Rectal smooth muscle tissue (tissue), 1 donor: ENCODE results near the gene MAP3K14.
A peak's percentile ranks its signal among the peaks of the same experiment; 100 is the strongest.

Source experiments
- H3K27ac ChIP-seq: one replicate; pipeline ENCODE4 v1.7.0; 2013; ENCODE audit warnings: low read depth, low read length, inconsistent platforms
- H3K27me3 ChIP-seq: one replicate; pipeline ENCODE4 v1.7.0; 2013; ENCODE audit warnings: low read length; ENCODE audit not compliant: control insufficient read depth, insufficient read depth
- H3K36me3 ChIP-seq: one replicate; pipeline ENCODE4 v1.7.0; 2013; ENCODE audit warnings: low read length; ENCODE audit not compliant: control insufficient read depth, insufficient read depth
- H3K4me1 ChIP-seq: one replicate; pipeline ENCODE4 v1.7.0; 2013; ENCODE audit warnings: low read length; ENCODE audit not compliant: control insufficient read depth, insufficient read depth
- H3K4me3 ChIP-seq: one replicate; pipeline ENCODE4 v1.7.0; 2013; ENCODE audit warnings: low read length
- H3K9ac ChIP-seq: one replicate; pipeline ENCODE4 v1.7.0; 2013; ENCODE audit warnings: low read length

MAP3K14 gene

GRCh38 chr17:45271603-45272002 lies 45.2 kb downstream of the MAP3K14 start:
- Histone ChIP-seq H3K36me3 (peaks cover 59% of the 10 kb centered on the region), H3K27ac (no peak overlapping the region), H3K9ac (no peak overlapping the region), H3K4me3 (no peak overlapping the region), H3K4me1 (peaks cover 5% of the 10 kb centered on the region), H3K27me3 (no peaks in the 10 kb centered on the region)

- H3K4me1 ChIP-seq: no peaks in the 10 kb centered on the region
- H3K36me3 ChIP-seq: peaks cover 60% of the 10 kb centered on the region
These were observed 45.9 kb downstream of the MAP3K14 start for GRCh38 chr17:45270828-45271418.

DNA sequence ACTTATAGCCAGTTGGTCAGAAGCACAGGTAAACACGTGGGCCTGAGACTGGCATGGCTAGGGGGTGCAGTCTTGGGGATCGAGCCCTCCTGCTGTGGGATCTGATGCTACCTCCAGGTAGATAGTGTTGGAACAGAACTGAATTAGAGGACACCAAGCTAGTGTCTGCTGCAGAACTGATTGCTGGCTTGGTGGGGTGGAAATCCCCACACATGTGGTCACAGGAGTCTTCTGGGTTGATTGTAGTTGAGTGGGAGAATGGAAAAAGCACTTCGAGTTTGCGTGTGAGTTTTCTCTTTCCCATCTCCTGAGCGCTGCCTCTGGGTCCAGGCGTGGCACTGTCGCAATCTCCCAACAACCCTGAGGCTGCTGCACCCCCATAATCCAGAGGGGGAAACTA lies 46.9 kb downstream of the MAP3K14 start:
- Histone ChIP-seq H3K27me3 (no peaks in the 10 kb centered on the region), H3K4me3 (no peak overlapping the region), H3K9ac (no peak overlapping the region), H3K4me1 (no peaks in the 10 kb centered on the region), H3K27ac (no peak overlapping the region), H3K36me3 (peaks cover 61% of the 10 kb centered on the region)

More at GRCh38 chr17:45270828-45271418, 45.9 kb downstream of the MAP3K14 start:
- H3K4me3 ChIP-seq: no peak overlapping the region
- H3K27me3 ChIP-seq: no peaks in the 10 kb centered on the region
- H3K27ac ChIP-seq: no peak overlapping the region
- no peak overlapping the region for H3K9ac ChIP-seq

GRCh38 chr17:45267436-45268055 lies 49.3 kb downstream of the MAP3K14 start:
- H3K36me3 ChIP-seq: peaks cover 62% of the 10 kb centered on the region
- H3K4me3 ChIP-seq: no peak overlapping the region
- no peak overlapping the region for H3K27ac ChIP-seq
- no peaks in the 10 kb centered on the region for H3K27me3 ChIP-seq
- peaks cover 2% of the 10 kb centered on the region for H3K4me1 ChIP-seq
- H3K9ac ChIP-seq: no peak overlapping the region

- no peak overlapping the region for H3K4me3 ChIP-seq
- peaks cover 59% of the 10 kb centered on the region for H3K36me3 ChIP-seq
- peaks cover 5% of the 10 kb centered on the region for H3K4me1 ChIP-seq
- no peaks in the 10 kb centered on the region for H3K27me3 ChIP-seq
- no peak overlapping the region for H3K9ac ChIP-seq
- no peak overlapping the region for H3K27ac ChIP-seq
These were observed 50.4 kb downstream of the MAP3K14 start for GRCh38 chr17:45266372-45266926.

DNA sequence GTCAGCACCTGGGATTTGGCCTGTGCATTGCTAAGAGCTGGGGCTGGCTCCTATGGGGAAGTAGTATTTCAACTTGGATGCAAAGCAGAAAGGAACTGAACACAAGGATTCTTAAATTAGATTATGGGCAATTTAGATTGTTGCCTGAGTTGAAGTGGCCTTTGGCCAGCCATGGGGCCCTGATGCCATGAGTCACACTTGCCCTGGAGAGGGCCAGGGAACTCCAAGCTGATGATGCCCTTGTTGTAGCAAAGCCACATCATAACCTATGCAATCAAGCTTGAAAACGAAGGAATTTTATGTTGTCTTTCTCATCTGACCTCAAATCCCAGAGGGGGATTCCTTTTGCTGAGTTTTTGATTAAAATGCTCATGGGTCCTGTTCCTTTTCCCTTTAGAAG lies 51.0 kb downstream of the MAP3K14 start:
- H3K27ac ChIP-seq: no peak overlapping the region
- H3K36me3 ChIP-seq: peaks cover 56% of the 10 kb centered on the region

DNA sequence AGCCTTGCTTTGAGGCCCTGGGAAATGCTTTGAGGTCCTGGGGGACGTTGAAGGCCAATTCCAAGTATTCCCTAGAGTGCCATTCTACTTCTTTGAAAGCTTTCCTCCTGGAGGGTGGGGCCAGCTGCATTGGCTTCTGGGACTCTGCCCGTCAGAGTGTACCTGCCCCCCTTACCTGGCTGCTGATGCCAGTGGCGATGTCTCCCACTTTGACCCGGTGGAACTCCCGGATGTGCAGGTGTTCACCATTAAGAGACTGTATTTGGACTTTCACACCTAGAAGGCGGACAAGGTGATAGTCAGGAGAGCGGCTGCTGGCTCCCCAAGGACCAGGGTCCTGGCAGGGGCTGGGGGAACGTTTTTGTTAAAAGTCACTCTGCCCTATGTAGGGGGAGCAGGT lies 51.8 kb downstream of the MAP3K14 start:
- no peak overlapping the region for H3K27ac ChIP-seq
- H3K36me3 ChIP-seq: peaks cover 48% of the 10 kb centered on the region
- no peak overlapping the region for H3K4me3 ChIP-seq
- peaks cover 6% of the 10 kb centered on the region for H3K4me1 ChIP-seq
- no peaks in the 10 kb centered on the region for H3K27me3 ChIP-seq
- H3K9ac ChIP-seq: no peak overlapping the region

More for the DNA sequence above, 51.0 kb downstream of the MAP3K14 start:
- Histone ChIP-seq H3K4me1 (peaks cover 6% of the 10 kb centered on the region), H3K27me3 (no peaks in the 10 kb centered on the region), H3K9ac (no peak overlapping the region), H3K4me3 (no peak overlapping the region)

DNA sequence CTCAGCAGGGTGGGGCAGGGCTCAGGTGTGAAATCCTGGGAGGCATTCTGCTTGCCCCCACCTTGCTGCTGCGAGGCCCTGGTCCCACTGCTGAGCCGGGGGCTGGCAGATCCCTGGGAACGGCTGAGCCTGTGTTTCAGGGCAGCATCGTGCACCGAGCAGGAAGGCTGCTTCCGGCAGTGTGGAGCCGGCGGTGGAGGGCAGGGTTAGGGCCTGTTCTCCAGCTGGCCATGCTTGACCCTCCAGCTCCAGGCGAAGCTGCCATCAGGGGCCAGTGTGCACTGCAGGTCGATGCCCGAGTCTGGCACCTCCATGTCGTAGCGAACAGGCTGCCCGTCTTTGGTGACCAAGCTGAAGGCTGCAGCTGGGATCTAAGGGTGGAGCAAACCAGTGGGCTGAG lies 52.4 kb downstream of the MAP3K14 start:
- no peak overlapping the region for H3K27ac ChIP-seq
- no peak overlapping the region for H3K9ac ChIP-seq
- no peak overlapping the region for H3K4me3 ChIP-seq
- peaks cover 43% of the 10 kb centered on the region for H3K36me3 ChIP-seq
- no peaks in the 10 kb centered on the region for H3K27me3 ChIP-seq
- peaks cover 6% of the 10 kb centered on the region for H3K4me1 ChIP-seq

DNA sequence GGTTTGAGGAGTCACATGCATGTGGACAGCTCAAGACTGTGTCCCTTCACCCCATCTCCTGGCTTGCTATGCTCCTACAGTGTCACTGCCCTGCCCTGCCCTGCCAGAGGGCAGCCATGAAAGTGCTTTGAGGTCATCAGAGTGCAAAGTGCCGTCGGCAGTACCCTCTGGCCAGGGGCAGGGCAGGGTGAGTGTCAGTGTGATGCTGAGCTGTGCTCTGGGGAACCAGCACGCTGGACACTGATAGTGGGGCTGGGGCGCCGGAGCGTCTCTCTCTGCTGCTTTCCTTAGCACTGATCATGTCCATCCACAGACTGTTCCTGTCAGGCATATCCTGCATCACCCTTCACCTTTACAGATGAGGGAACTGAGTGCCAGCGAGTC lies 53.4 kb downstream of the MAP3K14 start:
- Histone ChIP-seq H3K27me3 (no peaks in the 10 kb centered on the region), H3K27ac (peak overlapping the region; percentile 14), H3K4me3 (no peak overlapping the region), H3K36me3 (peaks cover 37% of the 10 kb centered on the region), H3K9ac (no peak overlapping the region), H3K4me1 (peaks cover 6% of the 10 kb centered on the region)

DNA sequence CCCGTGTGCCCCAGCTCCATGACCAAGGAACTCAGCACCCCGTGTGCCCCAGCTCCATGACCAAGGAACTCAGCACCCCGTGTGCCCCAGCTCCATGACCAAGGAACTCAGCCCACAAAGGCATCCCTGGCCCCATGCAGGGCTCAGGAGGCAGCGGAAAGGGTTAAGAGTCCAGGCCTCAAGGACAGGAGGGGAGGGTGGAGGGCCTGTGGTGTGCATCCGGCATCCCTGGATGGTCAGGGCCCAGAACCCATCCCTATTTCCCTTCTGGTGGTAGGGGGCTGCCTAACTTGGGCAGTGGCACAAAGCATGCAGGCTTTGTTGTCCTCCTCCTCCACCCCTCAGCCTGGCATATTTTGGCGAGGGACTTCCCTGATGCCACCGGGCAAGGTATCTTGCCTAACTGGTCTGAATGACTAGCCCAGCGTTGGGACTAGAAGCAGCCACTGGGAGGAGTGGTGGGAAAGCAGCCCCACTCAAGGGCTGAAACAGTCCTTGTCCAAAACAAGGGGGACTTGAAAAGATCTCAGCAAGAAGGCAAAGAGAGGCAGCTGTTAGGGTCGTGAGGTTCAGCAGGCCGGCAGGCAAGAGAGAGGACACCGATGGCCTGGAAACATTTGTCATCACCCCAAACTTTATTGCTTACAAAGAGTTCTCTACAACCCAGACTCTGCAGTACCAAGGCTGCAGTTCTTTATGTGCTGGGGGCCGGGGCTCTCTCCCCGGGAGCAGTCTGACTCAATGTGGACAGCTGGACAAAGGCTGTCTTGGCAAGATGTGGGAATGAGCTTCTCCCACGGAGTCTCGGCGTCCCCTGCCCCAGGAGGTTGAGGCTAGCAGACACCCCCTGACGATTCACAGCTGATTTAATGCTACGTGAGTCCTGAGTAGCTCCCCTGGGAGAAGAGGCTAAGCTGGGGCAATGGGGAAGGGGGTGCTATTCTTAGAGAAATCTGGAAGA lies 54.0 kb downstream of the MAP3K14 start:
- H3K36me3 ChIP-seq: peaks cover 30% of the 10 kb centered on the region
- H3K4me1 ChIP-seq: peaks cover 6% of the 10 kb centered on the region
- H3K9ac ChIP-seq: no peak overlapping the region
- H3K27ac ChIP-seq: no peak overlapping the region
- peak overlapping the region; percentile 63 for H3K4me3 ChIP-seq
- H3K27me3 ChIP-seq: no peaks in the 10 kb centered on the region

- Histone ChIP-seq H3K4me3 (peak within 1 kb of the TSS; percentile 63), H3K27me3 (no peaks in the 10 kb centered on the region), H3K27ac (no peak within 1 kb of the TSS), H3K4me1 (peaks cover 6% of the 10 kb centered on the region), H3K36me3 (peaks cover 23% of the 10 kb centered on the region), H3K9ac (peak within 1 kb of the TSS; percentile 54)
These were observed 55.0 kb downstream of the MAP3K14 start, which contains the start of gene SPATA32 for GRCh38 chr17:45261577-45262515. Gene SPATA32, minus strand, starts transcription at chr17:45262094. Its CDS starts 78 bp downstream, at chr17:45262016.
